ENCODE measurements around the gene PHLDA1.

DNA sequence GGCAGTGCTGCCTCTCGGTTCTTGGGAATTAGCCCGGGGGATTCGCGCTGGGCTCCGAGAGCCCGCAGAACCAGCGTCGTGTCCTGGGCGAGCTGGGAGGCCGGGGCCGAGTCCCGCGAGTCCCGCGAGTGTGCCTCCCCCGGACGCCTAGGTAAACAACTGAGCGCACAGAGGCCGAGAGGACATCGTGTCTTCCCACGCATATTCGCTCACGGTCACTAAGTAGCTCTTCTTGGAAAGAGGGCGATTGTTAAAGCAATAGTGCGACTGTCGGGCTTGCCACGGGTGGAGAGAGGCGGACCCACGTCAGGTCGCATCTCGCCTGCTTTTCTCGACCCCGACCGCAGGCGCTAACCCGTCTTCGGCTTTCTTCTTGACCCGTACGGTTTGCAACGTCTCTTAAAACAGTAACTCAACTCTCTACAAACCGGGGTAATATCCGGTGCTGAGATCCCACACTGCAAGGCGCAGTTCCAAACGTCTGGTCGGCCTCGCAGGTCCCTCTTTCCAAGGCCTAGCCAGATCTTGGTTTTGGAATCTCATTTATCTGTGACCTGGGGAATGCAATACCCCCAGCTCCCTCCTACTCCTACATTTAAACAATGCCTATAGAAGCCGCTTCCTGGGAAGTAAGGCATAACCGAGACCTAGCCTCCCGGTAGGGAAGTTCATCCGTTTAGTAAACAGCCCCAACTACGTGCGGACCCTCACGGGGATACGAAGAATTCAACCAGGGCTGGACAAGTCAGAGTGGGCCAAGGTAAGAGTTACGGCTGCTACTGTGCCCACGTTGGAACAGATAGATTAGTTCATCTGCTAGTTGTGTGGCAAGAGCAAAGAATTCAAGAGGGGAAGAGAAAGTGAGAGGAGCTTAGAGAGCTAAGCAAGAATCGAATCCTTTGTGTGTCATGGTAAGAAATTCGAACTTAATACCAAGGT lies 736 bp upstream of the PHLDA1 start:
- TF ChIP-seq CTCF (IDR thresholded peaks at IDR 0.05) (no peak), POLR2A (IDR thresholded peaks at IDR 0.05) (no peak)

Data from thyroid gland (tissue), 4 donors.